ENCODE results near the gene SCYL3.
A peak's percentile ranks its signal among the peaks of the same experiment; 100 is the strongest.
"Not testable (repeated sequence)": the region's sequence is repeated elsewhere in the genome, so short reads cannot be mapped to it uniquely, and the experiment has no call there.

Gene SCYL3

GRCh38 chr1:169893645-169894423 is at the start of gene SCYL3:
Gene SCYL3 (minus strand): TSS chr1:169893896. CDS start chr1:169888840, 5,056 bp downstream.
- DNase-seq, result peak; percentile 92 to 93

GRCh38 chr1:169941982-169942830 is 48.5 kb upstream of the SCYL3 start:
- DNase-seq, result no peak

GRCh38 chr1:169933984-169934725 is 40.5 kb upstream of the SCYL3 start:
- no peak for DNase-seq

GRCh38 chr1:169931795-169932231 is 38.1 kb upstream of the SCYL3 start:
- DNase-seq, result no peak

GRCh38 chr1:169929210-169929526 is 35.5 kb upstream of the SCYL3 start:
- no peak for DNase-seq

GRCh38 chr1:169928438-169929209 is 34.9 kb upstream of the SCYL3 start:
- no peak for DNase-seq

GRCh38 chr1:169925505-169926482 is 32.1 kb upstream of the SCYL3 start:
- no peak for DNase-seq

- DNase-seq, result no peak
Observed at GRCh38 chr1:169924829-169925228, 31.1 kb upstream of the SCYL3 start.

- no peak for DNase-seq
Observed at GRCh38 chr1:169924063-169924462, 30.4 kb upstream of the SCYL3 start.

- DNase-seq, result no peak
Observed at GRCh38 chr1:169921080-169921479, 27.4 kb upstream of the SCYL3 start.

GRCh38 chr1:169918927-169919326 is 25.2 kb upstream of the SCYL3 start:
- DNase-seq, result no peak

GRCh38 chr1:169918220-169918619 is 24.5 kb upstream of the SCYL3 start:
- DNase-seq, result not testable (repeated sequence)

GRCh38 chr1:169915150-169915549 is 21.5 kb upstream of the SCYL3 start:
- DNase-seq, result no peak

- no peak for DNase-seq
Observed at GRCh38 chr1:169914531-169914930, 20.8 kb upstream of the SCYL3 start.

- DNase-seq, result no peak
Observed at GRCh38 chr1:169909499-169909898, 15.8 kb upstream of the SCYL3 start.

GRCh38 chr1:169906938-169907337 is 13.2 kb upstream of the SCYL3 start:
- DNase-seq, result no peak

GRCh38 chr1:169904834-169905233 is 11.1 kb upstream of the SCYL3 start:
- DNase-seq, result no peak

GRCh38 chr1:169902751-169903150 is 9.1 kb upstream of the SCYL3 start:
- DNase-seq, result no peak

GRCh38 chr1:169901115-169901514 is 7.4 kb upstream of the SCYL3 start:
- DNase-seq, result no peak

- DNase-seq, result no peak
Observed at GRCh38 chr1:169900571-169900970, 6.9 kb upstream of the SCYL3 start.

- DNase-seq, result no peak
Observed at GRCh38 chr1:169899519-169900217, 6.0 kb upstream of the SCYL3 start.
